ENCODE measurements around the gene PDE4D.

Gene PDE4D

DNA sequence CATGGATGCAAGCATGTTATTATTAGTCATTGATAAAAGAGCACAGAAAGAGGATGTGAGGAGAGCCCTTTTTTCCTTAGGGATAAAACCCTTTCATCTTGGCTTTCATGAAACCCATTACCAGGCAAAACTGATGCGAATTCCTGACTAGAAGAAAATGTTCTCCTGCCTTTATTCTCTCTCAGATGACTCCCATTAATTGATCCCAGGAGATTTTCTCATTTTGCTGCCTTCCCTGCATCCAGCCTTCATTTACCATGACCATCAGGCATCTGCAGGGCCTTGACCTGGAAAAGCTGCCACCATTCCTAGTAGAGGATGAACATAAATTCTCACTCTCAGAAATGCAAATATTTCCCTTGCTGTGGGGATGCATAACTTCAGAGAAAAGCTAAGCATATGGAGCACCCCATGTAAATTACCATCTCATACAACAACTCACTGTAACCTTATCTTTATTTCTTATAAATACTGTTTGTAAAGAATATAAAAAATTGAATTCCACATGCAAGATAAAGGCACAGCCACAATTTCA, 176.5 kb downstream of the PDE4D start:
- DNase-seq = no peak
- H3K9me3 Mint-ChIP-seq = peaks cover 11% of the 10 kb centered on the region
- H3K4me3 Mint-ChIP-seq = no peak overlapping the region
- CTCF ChIA-PET = no interaction called here
- no peak overlapping the region for H3K27ac Mint-ChIP-seq
- no peaks in the 10 kb centered on the region for H3K27me3 Mint-ChIP-seq
- no peaks in the 10 kb centered on the region for H3K4me1 Mint-ChIP-seq
- no peaks in the 10 kb centered on the region for H3K36me3 Mint-ChIP-seq

DNA sequence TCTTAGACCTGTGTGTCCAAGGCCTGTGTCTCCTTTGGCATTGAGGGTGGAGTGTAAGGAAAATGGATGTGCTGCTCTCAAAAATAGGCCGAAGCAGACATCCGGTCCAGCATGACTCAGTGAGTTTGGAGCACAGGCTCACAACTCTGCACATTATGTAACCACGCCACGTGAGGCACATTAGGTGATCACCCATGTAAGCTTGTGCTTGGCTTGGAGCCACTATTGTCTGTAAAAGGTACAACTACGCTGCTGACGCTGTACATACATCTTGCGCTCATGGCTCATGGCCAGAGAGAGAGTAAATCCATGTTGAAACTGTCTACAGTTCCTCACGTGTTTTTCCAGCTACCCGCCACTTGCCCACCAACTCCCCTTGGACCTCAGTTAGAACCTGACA, 177.5 kb downstream of the PDE4D start:
- no peak overlapping the region for H3K27ac Mint-ChIP-seq
- H3K9me3 Mint-ChIP-seq = peaks cover 11% of the 10 kb centered on the region

DNA sequence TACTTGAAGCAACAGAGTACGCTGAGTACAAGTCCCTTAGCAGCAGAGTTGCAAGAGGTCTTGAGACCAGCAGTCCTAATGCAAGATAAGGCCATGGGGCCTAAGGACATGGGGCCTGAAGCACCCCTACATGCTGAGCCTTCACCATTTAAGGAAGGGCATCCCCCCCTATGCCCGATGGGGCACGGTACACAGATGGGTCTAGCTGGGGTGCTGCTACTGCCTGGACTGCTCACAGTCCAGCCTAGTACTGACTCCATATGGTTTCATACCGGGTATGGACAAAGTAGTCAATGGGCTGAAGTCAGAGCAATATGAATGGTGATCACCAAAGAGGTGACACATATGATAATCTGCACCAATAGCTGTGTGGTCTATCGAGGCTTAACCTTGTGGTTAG, 178.3 kb downstream of the PDE4D start:
- H3K36me3 Mint-ChIP-seq = no peaks in the 10 kb centered on the region
- peaks cover 11% of the 10 kb centered on the region for H3K9me3 Mint-ChIP-seq

More for the DNA sequence above, 177.5 kb downstream of the PDE4D start:
- Mint-ChIP-seq H3K27me3 (no peaks in the 10 kb centered on the region), H3K4me3 (no peak overlapping the region), H3K36me3 (no peaks in the 10 kb centered on the region), H3K4me1 (no peaks in the 10 kb centered on the region)
- CTCF ChIA-PET = no interaction called here
- DNase-seq = no peak

DNA sequence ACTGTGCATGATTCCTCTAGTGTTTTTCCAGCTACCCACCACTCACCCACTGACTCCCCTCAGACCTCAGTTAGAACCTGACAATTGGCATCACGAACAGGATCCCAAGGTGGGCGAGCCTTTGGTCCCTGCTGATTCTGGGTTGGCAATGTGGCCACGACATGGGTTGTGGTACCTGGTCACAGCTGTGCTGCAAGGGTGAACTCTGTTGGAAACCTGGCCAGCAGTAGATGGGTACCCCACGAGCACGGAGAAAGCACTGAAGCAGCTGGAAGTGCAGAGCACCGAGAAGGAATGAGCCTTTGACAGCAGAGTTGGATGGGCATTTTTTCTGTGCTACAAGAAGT, 180.1 kb downstream of the PDE4D start:
- Mint-ChIP-seq H3K27ac (no peak overlapping the region), H3K36me3 (no peaks in the 10 kb centered on the region), H3K4me3 (no peak overlapping the region), H3K27me3 (no peaks in the 10 kb centered on the region), H3K9me3 (peaks cover 11% of the 10 kb centered on the region), H3K4me1 (no peaks in the 10 kb centered on the region)
- CTCF ChIA-PET = no interaction called here
- no peak for DNase-seq

More for the DNA sequence above, 178.3 kb downstream of the PDE4D start:
- CTCF ChIA-PET = no interaction called here
- Mint-ChIP-seq H3K4me3 (no peak overlapping the region), H3K27me3 (no peaks in the 10 kb centered on the region), H3K27ac (no peak overlapping the region), H3K4me1 (no peaks in the 10 kb centered on the region)
- DNase-seq = no peak

DNA sequence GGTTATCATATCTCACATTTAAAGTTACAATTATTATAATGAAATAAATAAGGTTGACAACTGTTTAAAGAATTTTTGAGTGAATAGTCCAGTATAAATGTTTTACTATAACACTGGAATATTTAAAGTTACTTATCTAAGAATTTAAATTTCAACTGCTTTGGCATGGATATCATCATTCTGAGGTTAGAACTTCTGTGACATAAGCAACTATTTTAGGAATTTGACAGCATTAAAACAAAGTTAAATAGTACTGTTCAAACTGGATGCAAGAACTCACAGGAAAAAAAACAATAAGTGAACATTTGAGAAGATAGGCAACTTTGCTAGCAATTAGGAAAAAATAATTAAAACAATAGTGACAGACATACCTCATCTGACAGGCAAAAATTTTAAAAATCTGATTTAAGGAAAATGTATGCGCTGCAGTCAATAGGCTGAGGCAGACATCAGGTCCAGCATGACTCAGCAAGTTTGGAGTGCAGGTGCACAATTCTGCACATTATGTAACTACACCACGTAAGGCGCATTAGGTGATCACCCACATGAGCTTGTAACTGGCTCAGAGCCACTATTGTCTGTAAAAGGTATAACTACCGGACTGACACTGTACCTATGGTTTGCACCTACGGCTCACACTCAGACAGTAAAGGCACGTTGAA, 180.6 kb downstream of the PDE4D start:
- no peaks in the 10 kb centered on the region for H3K27me3 Mint-ChIP-seq
- DNase-seq = no peak
- CTCF ChIA-PET = no interaction called here
- H3K4me1 Mint-ChIP-seq = no peaks in the 10 kb centered on the region
- no peak overlapping the region for H3K27ac Mint-ChIP-seq
- H3K36me3 Mint-ChIP-seq = no peaks in the 10 kb centered on the region
- peaks cover 11% of the 10 kb centered on the region for H3K9me3 Mint-ChIP-seq
- no peak overlapping the region for H3K4me3 Mint-ChIP-seq

DNA sequence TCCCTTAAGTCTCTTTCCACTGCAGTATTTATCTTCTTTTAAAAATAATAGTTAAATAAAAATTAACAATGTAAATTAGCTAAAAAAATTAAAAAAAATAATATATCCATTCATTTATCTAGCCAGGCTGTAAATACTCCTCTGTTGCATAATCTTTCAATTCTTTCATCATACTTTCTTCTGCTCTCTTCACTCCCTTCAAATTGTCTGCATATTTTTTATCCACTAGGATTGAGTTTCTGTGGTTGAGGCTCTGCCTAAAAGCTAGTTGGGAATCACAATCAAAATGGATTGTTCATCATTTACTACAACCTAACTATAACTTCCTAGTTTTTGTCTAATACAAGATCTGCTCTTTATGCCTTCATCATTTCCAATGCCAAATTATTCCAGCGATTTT, 182.2 kb downstream of the PDE4D start:
- Mint-ChIP-seq H3K4me1 (no peaks in the 10 kb centered on the region), H3K4me3 (no peak overlapping the region), H3K27ac (no peak overlapping the region), H3K36me3 (no peaks in the 10 kb centered on the region), H3K9me3 (peaks cover 11% of the 10 kb centered on the region), H3K27me3 (no peaks in the 10 kb centered on the region)
- CTCF ChIA-PET = no interaction called here
- no peak for DNase-seq

DNA sequence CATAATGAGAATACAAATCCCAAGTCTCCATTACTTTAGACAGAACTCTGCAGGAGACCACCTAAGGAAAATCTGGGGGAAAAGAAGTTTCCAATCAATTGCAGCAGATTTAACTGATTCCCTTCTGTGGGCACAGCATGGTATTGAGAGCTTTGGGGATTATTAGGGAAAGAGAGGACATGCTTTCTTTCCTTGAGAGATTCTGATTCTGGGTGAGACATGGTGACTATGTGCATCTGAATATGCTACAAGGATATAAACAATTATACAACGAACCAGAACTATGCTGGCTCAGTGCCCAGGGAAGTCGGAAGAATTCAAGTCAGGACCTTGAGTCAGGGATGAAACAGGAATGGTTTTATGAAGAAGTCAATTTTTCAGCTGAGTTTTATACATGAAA, 183.7 kb downstream of the PDE4D start:
- Mint-ChIP-seq H3K4me1 (no peaks in the 10 kb centered on the region), H3K9me3 (peaks cover 11% of the 10 kb centered on the region), H3K27ac (no peak overlapping the region), H3K27me3 (no peaks in the 10 kb centered on the region), H3K4me3 (no peak overlapping the region), H3K36me3 (no peaks in the 10 kb centered on the region)
- CTCF ChIA-PET = no interaction called here
- DNase-seq = no peak

DNA sequence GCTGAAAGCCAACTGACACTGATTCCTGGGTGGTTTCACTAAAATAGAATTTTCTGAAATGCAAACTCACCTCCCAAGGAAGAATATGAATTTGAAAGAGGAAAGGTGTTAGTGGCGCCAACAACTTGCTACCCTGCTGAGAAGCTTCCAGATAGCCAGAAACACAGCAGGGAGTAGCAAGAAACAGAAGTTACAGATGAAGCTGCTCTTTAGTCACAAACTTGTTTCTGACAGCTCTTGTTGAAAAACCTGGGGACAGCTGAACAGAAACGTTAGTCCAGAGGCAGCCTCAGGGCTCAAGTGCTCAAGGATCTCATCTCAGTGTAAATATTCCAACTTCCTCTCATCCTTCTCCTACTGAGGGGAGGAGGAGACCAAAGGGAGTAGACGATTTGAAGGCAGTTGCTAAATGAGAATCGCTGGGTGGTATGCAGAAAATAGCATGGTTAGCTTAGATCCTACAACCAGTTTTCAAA, 184.1 kb downstream of the PDE4D start:
- Mint-ChIP-seq H3K4me1 (no peaks in the 10 kb centered on the region), H3K4me3 (no peak overlapping the region), H3K27me3 (no peaks in the 10 kb centered on the region), H3K9me3 (peaks cover 8% of the 10 kb centered on the region), H3K27ac (no peak overlapping the region), H3K36me3 (no peaks in the 10 kb centered on the region)
- no peak for DNase-seq
- CTCF ChIA-PET = interaction anchor here (1.3 kb wide), 1 partner anchor 151 kb away, joined by 3 read pairs; no protein-coding TSS in a partner anchor

DNA sequence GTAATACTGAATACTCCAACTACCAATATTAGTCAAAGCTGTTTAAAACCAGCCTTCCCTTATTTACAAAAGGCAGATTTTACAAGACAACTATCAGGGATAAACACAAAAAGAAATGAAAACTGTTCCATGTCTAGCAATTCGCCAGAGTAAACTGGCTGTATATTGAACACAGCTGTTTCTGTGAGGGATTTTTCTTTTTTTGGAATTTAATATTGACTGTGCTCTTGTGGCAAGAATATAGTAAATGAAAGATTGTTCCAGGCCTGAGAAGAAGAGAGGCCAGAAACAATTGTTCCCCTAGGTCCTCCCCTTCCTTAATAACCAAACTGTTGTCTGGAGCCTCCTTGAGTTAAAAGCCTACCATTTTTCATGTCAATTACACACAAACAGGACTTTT, 188.6 kb downstream of the PDE4D start:
- Mint-ChIP-seq H3K4me3 (no peak overlapping the region), H3K9me3 (no peaks in the 10 kb centered on the region), H3K36me3 (no peaks in the 10 kb centered on the region), H3K27ac (no peak overlapping the region), H3K4me1 (no peaks in the 10 kb centered on the region), H3K27me3 (no peaks in the 10 kb centered on the region)
- DNase-seq = no peak
- CTCF ChIA-PET = no interaction called here

DNA sequence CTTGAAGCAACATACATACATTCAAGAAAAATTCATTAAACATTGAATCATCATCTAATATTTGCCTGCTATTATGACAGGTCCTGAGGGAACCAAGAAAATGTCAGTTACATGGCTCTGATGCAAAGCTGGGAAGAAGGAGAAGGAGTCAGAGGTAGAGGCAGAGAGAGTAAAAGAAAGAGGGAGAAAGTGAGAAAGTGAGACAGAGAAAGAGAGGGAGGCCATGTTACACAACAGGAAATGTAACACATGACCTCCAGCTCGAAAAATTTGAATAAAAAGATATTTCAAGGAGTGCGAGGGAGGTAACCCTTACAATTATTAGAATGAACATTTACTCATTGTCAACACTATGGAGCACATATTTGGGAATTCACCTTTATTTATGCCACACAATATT, 189.7 kb downstream of the PDE4D start:
- Mint-ChIP-seq H3K4me3 (no peak overlapping the region), H3K36me3 (no peaks in the 10 kb centered on the region), H3K27me3 (no peaks in the 10 kb centered on the region)

DNA sequence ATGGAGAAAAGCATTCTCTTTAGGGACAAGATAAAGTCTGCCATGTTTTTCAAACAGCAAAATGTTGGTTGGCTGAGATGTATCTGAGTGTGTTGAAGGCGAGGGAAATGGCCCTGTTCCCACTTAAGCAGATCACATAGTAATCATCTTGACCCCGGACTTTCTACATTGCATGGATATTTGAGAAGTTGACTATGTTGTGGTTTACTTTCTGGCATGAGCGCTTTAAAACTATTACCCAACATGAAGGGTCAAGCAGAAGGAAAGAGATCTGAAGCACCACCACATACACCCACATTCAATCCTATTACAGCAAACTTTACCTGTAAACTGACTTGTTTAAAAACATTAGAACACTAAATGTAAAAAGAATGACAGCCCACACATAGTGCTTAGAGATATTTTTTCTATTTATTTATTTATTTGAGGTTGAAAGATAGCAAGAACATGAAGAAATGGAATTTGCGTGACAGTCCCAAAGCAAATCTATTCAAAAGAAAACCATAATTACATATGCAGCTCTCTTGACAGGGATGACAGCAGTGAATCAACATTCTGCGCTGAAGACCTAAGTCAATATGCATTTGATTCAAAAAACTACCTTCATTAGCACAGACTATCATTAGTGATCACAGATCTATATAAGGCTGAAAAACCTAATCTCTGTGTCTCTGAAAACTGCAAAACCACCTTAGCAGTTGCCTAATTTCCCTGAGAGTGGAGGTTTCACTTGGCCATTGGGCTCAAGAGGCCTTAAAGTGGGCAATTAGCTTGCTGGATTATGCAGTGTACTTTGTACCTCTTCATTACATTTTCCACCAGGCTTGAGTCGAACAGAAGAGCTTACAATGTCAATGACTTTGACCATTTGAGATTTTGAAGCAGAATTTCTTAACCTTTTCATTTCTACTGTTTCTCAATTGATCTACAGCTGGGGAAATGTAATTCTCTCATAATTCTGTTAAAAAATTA, 195.0 kb downstream of the PDE4D start:
- Mint-ChIP-seq H3K4me3 (no peak overlapping the region), H3K9me3 (no peaks in the 10 kb centered on the region), H3K36me3 (no peaks in the 10 kb centered on the region), H3K27ac (no peak overlapping the region), H3K27me3 (no peaks in the 10 kb centered on the region), H3K4me1 (no peaks in the 10 kb centered on the region)
- no peak for DNase-seq
- CTCF ChIA-PET = interaction anchor here (0.6 to 0.9 kb wide), 2 partner anchors 25 to 64 kb away, joined by 3 read pairs; no protein-coding TSS in a partner anchor

More for the DNA sequence above, 189.7 kb downstream of the PDE4D start:
- no peak for DNase-seq
- CTCF ChIA-PET = no interaction called here
- H3K4me1 Mint-ChIP-seq = no peaks in the 10 kb centered on the region
- H3K9me3 Mint-ChIP-seq = no peaks in the 10 kb centered on the region
- no peak overlapping the region for H3K27ac Mint-ChIP-seq

DNA sequence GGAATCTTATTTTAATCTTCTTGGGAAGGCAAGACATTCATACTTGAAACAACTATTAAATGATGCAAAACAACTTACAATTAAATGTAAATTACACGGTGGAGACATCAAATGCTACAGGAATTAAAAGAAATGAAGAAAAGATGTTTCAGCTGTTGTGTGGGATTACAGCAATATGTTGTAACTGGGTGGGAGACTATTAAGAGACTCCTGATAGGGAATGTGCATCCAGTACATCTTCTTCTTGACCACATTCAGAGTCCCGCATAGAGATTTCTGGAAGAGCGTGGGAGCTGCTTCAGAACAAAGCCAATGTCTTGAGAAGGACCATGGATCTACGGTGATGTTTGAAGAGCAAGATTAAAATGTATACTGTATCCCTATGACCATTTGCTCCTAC, 199.1 kb downstream of the PDE4D start:
- H3K4me1 Mint-ChIP-seq = no peaks in the 10 kb centered on the region
- no peak overlapping the region for H3K4me3 Mint-ChIP-seq
- H3K27ac Mint-ChIP-seq = no peak overlapping the region
- DNase-seq = no peak
- no peaks in the 10 kb centered on the region for H3K36me3 Mint-ChIP-seq
- CTCF ChIA-PET = no interaction called here
- H3K27me3 Mint-ChIP-seq = no peaks in the 10 kb centered on the region
- H3K9me3 Mint-ChIP-seq = no peaks in the 10 kb centered on the region

DNA sequence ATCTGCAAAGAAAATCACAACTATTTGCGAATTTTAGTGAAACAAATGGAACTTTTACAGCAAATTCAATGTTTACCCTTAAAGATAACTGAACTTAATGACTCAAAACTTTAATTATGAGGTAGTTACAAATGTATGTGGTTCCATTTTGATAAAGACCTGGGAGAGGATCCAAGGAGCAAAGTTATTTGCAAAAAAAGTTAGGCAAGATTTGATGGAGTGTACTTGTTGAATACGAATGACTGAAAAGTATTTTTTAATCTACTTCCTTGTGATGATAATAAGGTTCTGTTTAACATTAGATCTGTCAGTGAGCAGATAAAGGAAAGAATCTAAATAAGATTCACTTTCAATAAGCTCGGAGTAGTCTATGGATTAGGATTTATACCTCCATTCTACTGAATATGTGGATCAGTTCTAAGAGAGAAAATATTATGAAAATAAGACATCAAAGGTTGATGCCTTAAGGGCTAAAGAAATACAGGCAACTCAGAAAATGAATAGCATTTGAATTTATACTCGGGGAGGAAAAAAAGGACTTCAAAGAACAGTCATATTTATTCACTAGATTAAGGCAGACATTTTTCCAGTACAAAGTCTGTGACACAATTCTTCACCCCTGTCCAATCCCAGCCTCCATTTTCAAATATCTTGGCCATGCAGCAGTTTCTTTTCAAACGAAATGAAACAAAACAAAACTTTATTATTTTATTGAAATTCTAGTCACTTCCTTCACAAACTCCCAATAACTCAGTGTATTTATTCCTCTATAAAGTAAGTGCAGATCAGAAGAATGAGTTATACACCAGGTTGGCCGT, 199.8 kb downstream of the PDE4D start:
- no peaks in the 10 kb centered on the region for H3K27me3 Mint-ChIP-seq
- H3K4me3 Mint-ChIP-seq = no peak overlapping the region
- no peak for DNase-seq
- CTCF ChIA-PET = no interaction called here
- no peaks in the 10 kb centered on the region for H3K36me3 Mint-ChIP-seq
- H3K27ac Mint-ChIP-seq = no peak overlapping the region
- H3K4me1 Mint-ChIP-seq = no peaks in the 10 kb centered on the region
- no peaks in the 10 kb centered on the region for H3K9me3 Mint-ChIP-seq

DNA sequence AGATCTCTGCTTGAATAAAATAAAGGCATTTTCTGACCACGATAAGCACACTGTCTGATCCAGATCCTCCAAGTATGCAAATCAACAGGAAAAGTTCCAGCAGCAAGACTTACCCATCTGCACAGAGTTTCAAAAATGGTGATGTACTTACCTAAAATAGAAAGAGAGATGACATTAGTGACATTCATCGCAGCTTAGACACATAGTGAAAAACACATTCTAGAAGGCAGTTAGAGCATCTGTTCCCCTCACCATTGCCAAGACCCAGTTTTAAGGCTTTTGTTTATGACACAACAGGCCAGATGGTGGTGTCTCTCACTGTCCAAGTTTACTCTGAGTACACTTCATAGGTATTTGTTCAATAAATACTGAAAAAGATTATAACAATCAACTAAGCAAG, 207.7 kb downstream of the PDE4D start:
- Mint-ChIP-seq H3K9me3 (no peaks in the 10 kb centered on the region), H3K4me3 (no peak overlapping the region), H3K4me1 (no peaks in the 10 kb centered on the region), H3K27ac (no peak overlapping the region), H3K36me3 (no peaks in the 10 kb centered on the region), H3K27me3 (no peaks in the 10 kb centered on the region)
- DNase-seq = no peak
- CTCF ChIA-PET = no interaction called here

All from activated naive CD4-positive, alpha-beta T cell treated with anti-CD3 and anti-CD28 coated beads, Interleukin-2, amount 10 ng/mL, durations not matched to agents 7 days and 5 days (primary cell).